Fibroblast of gingiva (primary cell): ENCODE data around the gene SLC29A3.
"Not testable (repeated sequence)": the region's sequence is repeated elsewhere in the genome, so short reads cannot be mapped to it uniquely, and the experiment has no call there.

Experiments used
- DNase-seq: peaks from one replicate; pipeline ENCODE4 v3.0.0-alpha.2; 2011; ENCODE audit warnings: low read depth

SLC29A3 gene

DNA sequence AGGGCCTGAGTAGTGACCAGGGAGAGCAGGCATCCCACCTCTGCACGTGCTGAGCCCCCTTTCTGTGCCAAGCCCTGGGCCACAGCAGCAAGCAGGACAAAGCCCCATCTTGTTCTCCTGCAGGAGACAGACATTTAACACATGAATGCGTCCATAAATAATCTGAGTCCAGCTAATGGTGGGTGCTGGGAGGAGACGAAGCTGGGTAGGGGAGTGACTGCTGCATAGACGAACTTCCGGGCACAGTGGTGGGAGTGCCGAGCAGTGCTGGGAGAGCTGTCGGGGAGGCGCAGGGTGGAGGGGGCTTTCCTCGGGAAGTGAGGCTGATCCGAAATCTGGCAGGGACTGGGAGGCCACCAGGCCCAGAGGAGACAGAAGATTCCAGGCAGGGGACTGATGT is 35.2 kb upstream of the SLC29A3 start:
- no peak for DNase-seq

DNA sequence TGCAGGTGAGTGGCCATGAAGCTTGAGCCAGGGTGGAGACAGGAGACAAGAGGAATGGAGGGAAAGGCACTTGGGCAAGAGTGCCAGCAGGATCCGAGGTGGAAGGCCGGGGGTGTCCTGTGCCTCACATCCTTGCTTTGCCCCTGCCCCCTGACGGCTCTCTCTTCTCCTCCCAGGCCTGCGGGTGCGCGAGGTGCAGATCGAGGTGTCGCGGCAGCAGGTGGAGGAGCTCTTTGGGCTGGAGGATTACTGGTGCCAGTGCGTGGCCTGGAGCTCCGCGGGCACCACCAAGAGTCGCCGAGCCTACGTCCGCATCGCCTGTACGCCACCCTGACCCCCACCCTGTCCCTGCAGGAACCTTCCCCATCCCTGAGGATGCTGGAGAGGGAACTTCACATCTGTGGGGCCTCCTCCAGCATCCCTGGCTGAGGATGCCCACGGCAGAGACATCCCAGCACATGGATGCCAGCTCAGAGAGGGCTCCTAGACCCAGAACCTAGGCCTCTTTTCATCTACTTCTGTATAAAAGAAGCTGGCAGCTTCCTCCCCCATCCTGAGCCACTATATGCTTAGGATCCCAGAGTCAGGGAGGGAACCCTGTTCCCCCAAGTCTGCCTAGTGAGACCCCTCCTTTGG is 34.4 kb upstream of the SLC29A3 start:
- no peak for DNase-seq

DNA sequence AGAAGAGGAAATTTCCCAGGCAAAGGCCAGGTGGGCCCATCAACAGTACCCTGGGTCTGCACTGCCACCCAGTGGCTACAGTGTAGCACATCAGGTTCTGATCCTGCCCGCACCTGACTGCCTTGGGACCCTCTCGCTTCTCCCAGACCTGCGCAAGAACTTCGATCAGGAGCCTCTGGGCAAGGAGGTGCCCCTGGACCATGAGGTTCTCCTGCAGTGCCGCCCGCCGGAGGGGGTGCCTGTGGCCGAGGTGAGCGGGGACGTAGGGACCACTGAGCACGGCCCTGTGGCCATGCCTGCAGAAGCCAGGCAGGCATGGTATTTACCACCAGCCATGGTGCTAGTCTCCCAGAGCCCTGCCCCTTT is 33.9 kb upstream of the SLC29A3 start:
- no peak for DNase-seq

DNA sequence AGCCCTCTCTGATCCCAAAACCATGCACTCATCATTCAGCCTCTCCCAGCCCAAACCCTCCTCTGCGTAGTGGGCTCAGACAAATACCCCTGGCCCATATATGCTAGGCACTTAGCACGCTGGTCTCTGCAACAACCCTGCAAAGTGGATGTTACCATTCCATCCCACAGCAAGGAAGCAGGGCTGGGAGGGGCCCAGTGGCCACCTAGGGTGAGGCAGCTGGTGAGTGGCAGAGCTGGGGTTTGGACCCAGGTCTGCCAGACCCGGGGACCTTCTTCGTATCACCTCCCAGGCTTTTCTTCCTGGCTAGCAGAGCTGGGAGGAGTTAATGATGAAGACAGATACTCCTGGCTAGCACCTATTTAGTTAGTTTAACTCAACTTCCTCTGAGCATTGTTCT is 33.1 kb upstream of the SLC29A3 start:
- DNase-seq = no peak

DNA sequence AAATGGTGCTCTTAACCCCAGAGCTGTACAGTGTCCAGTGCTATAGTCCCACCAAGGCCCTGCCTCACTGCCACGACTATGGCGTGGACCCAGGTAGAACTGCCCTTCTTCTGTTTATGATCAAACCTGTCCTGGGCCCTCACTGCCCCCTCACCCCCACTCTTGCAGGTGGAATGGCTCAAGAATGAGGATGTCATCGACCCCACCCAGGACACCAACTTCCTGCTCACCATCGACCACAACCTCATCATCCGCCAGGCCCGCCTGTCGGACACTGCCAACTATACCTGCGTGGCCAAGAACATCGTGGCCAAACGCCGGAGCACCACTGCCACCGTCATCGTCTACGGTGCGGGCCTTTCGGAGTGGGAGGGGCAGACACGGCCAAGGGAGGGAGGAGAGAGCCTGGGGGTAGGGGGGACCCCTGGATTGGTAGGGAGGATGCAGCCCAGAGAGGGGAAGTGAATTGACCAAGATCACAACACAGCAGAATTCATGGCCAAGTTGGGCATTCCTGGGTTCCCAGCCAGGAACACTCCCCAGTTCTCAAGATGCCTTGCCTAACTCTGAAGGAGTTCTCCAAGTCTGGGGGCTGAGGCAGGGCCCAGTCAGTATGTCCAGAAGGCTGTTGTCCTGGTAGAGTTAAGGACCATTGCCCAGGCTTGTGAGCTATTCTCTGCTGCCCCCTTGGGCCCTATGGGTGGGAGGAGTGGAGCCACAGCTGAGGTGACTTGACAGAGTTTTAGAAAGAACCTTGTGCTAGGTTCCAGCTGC is 32.4 kb upstream of the SLC29A3 start:
- DNase-seq = no peak

DNA sequence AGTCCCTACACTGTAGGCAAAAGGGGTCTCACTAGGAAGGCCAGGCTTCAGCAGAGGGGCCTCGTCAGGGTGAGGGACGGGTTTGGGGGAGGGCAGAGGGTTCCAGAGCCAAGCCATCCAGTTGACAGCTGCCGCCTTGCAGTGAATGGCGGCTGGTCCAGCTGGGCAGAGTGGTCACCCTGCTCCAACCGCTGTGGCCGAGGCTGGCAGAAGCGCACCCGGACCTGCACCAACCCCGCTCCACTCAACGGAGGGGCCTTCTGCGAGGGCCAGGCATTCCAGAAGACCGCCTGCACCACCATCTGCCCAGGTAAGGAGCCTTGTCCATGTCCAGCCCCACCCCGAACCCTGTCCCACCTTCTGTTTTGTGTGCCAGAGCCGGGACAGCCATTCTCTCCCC is 31.6 kb upstream of the SLC29A3 start:
- DNase-seq = no peak

DNA sequence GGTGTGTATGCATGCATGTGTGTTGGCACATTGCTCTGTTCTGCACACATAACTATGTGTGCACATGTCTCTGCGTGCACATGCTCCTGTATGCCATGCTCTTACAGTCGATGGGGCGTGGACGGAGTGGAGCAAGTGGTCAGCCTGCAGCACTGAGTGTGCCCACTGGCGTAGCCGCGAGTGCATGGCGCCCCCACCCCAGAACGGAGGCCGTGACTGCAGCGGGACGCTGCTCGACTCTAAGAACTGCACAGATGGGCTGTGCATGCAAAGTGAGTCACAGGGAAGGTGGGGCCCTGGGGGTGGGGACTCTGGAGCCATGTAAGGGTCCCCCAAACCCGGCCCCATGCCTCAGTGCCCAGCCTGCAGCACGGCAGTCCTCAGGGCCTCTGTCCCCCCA is 30.6 kb upstream of the SLC29A3 start:
- no peak for DNase-seq

DNA sequence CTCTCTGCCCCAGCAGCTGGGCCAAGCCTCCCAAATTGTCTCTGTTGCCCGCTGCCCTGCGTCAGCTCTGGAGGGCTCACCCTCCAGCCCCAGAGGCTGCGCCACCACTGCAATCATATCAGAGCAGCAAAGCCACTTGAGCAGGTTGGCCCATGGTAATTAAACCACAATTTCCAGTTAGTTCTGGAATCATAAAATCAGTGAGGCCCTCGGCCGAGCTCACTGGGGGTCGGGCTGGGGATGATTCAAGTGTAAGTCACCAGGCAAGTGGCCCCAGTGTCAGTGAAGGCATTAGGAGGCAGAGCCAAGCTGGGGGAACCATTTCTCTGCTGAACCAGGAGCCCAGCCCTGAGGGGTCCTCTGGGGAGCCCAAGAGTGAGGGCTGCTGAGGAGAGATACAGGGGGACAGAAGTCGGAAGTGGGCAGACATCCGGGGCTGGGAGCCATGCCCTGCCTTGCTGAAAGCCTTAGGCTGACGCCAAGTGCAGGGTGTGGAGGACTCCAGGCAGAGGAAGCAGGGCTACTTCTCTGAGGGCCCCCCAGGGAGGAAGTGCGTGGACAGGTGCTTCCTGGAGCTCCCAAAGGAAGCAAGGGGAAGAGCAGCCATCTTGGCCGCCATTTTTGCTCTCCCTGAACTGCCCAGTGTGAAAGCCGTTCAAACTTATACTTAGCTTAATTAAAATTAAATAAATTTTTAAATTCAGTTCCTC is 29.5 kb upstream of the SLC29A3 start:
- DNase-seq = no peak

DNA sequence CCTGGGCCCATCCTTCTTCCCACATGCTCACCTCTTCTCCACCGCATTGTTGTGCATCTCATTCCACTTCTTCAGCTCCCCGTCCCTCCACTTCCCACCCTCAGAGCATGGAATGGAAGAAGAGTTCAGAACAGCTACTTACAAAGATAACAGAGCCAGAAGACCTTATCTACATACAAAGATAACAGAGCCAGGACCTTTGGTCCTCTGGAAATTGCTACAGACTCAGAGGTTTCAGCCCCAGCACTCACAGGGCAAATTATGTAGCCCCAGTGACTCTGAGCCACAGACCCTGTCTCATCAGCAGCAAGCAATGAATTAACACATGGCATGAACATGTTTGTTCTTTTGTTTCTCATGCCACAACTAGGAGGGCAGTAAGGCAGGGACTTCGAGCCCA is 28.7 kb upstream of the SLC29A3 start:
- DNase-seq = no peak

DNA sequence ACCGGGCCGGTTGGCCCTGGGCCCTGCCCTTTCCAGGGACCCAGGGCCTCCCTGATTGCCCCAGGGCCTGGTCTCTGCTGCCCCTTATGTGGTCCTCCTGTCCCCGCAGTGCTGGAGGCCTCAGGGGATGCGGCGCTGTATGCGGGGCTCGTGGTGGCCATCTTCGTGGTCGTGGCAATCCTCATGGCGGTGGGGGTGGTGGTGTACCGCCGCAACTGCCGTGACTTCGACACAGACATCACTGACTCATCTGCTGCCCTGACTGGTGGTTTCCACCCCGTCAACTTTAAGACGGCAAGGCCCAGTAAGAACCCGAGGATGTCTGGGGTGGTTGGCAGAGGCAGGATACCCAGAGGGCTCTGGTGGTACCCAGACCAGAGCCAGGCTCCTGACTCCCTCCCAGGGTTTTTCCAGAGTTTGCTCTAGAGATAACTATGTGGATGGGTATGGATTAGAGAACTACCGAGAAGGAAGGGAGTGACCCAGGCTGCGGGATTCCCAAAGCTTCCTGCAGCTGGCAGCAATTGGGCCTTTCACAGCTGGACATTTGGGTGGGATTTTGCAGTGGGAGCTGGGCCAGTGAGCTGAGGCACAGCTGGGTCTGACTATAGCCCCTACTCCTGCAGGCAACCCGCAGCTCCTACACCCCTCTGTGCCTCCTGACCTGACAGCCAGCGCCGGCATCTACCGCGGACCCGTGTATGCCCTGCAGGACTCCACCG is 28.1 kb upstream of the SLC29A3 start:
- DNase-seq = no peak

DNA sequence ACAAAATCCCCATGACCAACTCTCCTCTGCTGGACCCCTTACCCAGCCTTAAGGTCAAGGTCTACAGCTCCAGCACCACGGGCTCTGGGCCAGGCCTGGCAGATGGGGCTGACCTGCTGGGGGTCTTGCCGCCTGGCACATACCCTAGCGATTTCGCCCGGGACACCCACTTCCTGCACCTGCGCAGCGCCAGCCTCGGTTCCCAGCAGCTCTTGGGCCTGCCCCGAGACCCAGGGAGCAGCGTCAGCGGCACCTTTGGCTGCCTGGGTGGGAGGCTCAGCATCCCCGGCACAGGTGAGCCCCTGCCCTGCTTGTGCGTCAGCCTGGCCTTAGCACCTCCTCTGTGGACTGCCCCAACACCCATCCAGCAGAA is 27.5 kb upstream of the SLC29A3 start:
- no peak for DNase-seq

DNA sequence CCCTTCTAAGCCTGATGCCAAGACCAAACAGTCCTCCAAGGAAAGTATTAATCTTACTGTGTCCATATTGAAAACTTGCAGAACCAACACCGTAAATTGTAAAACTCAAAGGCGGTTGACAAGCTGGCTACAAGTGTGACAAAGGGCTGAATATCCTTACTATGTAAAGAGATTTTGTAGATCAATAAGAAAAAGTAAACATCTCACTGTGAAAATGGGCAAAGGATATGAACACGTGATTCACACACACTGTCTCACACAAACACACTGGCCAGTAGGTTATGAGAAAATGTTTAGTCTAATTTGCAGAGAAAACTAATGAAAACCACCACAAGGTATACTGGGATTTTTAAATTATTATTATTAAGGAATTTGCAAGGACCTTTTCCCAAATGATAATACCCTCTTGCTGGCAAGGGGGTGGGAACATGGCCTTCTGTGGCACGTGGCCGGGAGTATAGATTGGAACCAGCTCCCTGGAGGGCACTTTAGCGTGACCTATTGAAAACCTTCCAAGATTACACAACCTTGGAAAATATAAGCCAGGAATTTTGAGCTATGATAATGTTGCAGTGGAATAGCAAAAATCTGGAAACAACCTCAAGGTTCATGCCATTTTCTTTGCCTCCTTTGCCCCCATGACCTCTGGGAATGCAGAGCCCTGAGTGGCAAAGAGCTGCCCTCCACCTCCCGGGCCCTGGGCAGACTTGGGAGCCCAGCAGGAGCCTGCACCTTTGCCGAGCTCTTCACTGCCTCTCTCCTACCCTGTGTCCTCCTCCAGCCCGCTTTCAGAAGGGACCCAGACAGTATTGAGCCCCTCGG is 26.2 kb upstream of the SLC29A3 start:
- peak; percentile 16 for DNase-seq

DNA sequence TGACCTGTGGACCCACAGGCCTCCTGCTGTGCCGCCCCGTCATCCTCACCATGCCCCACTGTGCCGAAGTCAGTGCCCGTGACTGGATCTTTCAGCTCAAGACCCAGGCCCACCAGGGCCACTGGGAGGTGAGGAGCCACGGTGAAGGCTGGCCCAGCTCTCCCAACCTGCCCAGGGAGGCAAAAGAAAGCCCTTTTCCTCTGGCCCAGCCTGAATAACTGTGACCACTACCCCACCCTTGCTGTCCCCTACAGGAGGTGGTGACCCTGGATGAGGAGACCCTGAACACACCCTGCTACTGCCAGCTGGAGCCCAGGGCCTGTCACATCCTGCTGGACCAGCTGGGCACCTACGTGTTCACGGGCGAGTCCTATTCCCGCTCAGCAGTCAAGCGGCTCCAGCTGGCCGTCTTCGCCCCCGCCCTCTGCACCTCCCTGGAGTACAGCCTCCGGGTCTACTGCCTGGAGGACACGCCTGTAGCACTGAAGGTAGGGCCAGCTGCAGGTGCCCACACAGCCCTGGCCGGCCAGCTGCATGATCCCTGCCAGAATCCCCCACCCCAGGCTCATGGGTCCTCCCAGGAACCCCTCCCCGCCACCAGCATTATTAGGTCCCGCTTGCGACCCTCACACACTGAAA is 25.5 kb upstream of the SLC29A3 start:
- no peak for DNase-seq

DNA sequence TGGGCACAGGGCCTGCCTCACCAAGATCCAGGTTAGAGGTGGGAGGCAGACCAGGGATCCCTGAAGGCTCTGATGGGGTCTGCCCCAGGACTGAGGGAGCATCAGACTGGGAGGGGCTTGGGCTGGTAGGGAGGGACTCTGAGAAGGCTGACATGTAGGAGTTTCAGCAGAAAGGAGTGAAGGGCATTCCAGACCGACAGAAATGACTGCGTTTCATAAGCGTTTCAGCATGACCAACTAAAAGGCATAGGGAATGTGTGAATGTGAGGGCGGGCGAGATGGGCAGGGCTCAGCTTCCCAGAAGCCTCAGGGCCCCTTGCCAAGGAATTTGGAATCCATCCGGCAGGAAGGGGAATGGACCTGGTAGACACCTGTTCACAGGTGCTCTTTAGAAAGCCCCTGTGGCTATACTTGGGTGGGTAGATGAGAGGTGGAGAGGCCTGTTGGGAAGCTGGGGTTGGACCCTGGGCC is 24.9 kb upstream of the SLC29A3 start:
- no peak for DNase-seq

DNA sequence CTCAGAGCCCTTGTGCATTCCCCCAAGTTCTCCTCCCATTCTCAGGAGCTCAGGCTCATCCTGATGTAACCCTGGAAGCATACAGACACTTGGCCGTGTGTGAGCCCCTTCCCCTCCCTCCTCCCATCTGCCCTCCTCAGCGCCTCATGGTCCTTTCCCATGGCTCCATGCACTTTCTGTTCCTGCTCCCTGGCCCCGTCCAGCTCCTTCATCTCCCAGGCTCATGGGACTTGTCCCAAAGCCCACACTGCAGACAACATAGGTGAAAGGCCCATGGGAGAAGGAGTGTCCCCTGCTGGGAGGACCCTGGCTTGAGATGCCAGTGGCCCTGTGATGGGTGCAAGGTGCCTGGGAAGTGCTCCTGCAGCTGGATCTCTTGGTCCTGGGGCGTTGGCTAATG is 24.2 kb upstream of the SLC29A3 start:
- DNase-seq = no peak

DNA sequence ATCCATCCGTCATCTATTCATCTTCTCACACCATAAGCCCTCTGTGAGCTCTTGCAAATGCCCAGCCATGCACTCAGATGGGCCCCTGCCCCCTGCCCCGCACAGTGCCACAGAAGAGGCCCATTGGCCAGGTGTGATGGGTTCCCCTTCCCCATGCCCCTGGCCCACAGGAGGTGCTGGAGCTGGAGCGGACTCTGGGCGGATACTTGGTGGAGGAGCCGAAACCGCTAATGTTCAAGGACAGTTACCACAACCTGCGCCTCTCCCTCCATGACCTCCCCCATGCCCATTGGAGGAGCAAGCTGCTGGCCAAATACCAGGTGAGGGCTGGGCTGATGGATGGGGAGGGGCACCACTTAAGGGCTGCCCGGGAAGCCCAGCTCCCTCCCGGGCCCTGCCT is 23.4 kb upstream of the SLC29A3 start:
- no peak for DNase-seq

DNA sequence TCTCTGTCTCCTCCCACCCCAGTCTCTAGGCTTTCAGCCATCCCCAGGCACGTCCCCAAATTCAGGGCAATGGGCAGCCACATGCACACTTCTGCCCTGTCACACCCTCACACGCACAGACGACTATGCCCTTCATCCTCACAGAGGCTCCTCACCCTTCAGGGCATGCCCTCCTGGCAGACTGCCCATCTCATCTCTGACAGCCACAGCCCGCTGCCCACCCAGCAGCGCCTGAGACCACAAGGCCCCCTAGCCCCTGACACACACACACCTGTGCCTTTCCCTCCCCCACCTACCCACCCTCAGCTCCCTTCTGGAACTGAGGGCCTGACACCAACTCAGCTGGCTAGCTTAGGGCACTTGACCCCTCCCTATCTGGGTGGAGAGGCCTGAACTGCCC is 23.0 kb upstream of the SLC29A3 start:
- DNase-seq = no peak

DNA sequence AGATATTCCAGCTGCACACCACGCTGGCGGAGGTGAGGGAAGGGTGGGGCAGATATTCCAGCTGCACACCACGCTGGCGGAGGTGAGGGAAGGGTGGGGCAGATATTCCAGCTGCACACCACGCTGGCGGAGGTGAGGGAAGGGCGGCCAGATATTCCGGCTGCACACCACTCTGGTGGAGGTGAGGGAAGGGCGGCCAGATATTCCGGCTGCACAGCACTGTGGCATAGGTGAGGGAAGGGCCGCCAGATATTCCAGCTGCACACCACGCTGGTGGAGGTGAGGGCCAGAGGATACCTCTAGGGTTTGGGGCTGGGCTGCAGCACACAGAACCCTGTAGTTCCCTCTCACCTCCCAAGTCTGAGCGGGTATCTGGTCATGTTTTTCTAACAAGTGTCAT is 22.2 kb upstream of the SLC29A3 start:
- DNase-seq = not testable (repeated sequence)

DNA sequence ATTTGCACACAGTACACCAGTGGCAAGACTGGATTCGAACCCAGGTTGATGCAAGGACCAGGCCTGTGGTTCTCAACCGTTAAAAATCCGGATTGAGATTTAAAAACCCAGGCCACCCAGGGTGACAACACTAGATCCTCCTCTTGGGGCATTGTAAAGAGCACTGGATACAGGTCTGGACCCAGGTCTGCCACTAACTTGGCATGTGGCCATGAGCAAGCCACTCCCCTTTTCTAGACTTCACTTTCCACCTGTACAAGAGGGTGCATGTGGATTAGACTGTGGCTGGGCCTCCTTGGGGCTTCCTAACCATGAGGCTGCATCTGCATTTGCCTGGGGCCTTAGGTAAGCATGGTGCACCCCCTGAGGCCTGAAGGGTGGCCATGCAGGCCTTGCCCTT is 21.7 kb upstream of the SLC29A3 start:
- DNase-seq = no peak

DNA sequence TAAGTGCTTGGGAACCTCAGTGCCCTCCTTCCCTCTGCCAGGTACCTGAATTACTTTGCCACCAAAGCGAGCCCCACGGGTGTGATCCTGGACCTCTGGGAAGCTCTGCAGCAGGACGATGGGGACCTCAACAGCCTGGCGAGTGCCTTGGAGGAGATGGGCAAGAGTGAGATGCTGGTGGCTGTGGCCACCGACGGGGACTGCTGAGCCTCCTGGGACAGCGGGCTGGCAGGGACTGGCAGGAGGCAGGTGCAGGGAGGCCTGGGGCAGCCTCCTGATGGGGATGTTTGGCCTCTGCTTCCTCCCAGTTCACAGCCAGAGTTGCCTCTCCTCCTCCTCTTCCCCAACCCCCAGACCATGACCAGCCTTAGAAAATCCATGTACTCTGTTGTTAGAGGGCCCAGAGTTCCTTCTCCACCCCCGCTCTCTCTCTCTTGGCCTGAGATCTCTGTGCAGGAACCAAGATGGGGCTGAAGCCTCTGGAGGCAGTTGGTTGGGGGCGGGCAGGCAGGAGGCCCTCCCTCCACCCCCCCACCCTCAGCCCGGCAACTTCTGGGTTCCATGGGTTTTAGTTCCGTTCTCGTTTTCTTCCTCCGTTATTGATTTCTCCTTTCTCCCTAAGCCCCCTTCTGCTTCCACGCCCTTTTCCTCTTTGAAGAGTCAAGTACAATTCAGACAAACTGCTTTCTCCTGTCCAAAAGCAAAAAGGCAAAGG is 19.8 kb upstream of the SLC29A3 start:
- DNase-seq = no peak
